DND-41 (cell line): ENCODE measurements around the gene FRY.

Source experiments
- ATAC-seq: fragments of 200-7000 bp; cut with Tn5 transposase; 3 replicates; pipeline ENCODE4 v1.9.1; 2021; ENCODE audit warnings: low read depth; ENCODE audit not compliant: insufficient read depth
- DNase-seq: peaks from one replicate; pipeline ENCODE4 v3.0.0-alpha.2; 2020
- H2AFZ ChIP-seq: 2 replicates; pipeline ENCODE4 v1.6.0; 2012; ENCODE audit warnings: low read depth, low read length
- H3K27ac ChIP-seq: 2 replicates; pipeline ENCODE4 v1.5.1; 2012; ENCODE audit warnings: low read length, inconsistent platforms
- H3K27me3 ChIP-seq: fragments of 200-600 bp; sonication (generic); 2 replicates; pipeline ENCODE4 v1.6.0; 2012; ENCODE audit warnings: low read length, mild to moderate bottlenecking, inconsistent platforms; ENCODE audit not compliant: insufficient read depth, poor library complexity
- H3K36me3 ChIP-seq: 2 replicates; pipeline ENCODE4 v1.5.1; 2012; ENCODE audit warnings: low read length, inconsistent platforms; ENCODE audit not compliant: insufficient read depth
- H3K4me1 ChIP-seq: 2 replicates; pipeline ENCODE4 v1.5.1; 2012; ENCODE audit warnings: mild to moderate bottlenecking, low read length; ENCODE audit not compliant: insufficient read depth
- H3K4me2 ChIP-seq: 2 replicates; pipeline ENCODE4 v1.6.0; 2012; ENCODE audit warnings: mild to moderate bottlenecking, moderate library complexity, low read length, inconsistent platforms; ENCODE audit not compliant: insufficient read depth
- H3K4me3 ChIP-seq, 2 experiments: fragments of 200-600 bp in 1 of 2; shearing (Covaris generic) in 1 of 2; 2 replicates each; pipeline ENCODE4 v1.5.1; 2012 to 2016; ENCODE audit warnings: inconsistent platforms in 2 of 2, low read length in 2 of 2, mild to moderate bottlenecking in 2 of 2, low read depth in 1 of 2, moderate library complexity in 1 of 2
- H3K79me2 ChIP-seq: 2 replicates; pipeline ENCODE4 v1.6.0; 2012; ENCODE audit warnings: low read length, inconsistent platforms; ENCODE audit not compliant: insufficient read depth
- H3K9ac ChIP-seq: 2 replicates; pipeline ENCODE4 v1.6.0; 2012; ENCODE audit warnings: low read depth, mild to moderate bottlenecking, inconsistent platforms, low read length, moderate library complexity
- H3K9me3 ChIP-seq: 2 replicates; pipeline ENCODE4 v1.5.1; 2012; ENCODE audit warnings: low read length, moderate library complexity, mild to moderate bottlenecking, inconsistent platforms; ENCODE audit not compliant: insufficient read depth, severe bottlenecking
- H4K20me1 ChIP-seq: 2 replicates; pipeline ENCODE4 v1.6.0; 2012; ENCODE audit warnings: low read length; ENCODE audit not compliant: insufficient read depth
- EZH2 ChIP-seq: IDR thresholded peaks from 3 replicates; pipeline ENCODE4 v1.6.1; 2012; ENCODE audit warnings: borderline replicate concordance, low read depth, mild to moderate bottlenecking, moderate library complexity, low read length, inconsistent platforms; ENCODE audit not compliant: severe bottlenecking
- TF ChIP-seq, protein P1 (sequence below): IDR thresholded peaks from 2 replicates; pipeline ENCODE4 v1.5.1; 2012; ENCODE audit warnings: borderline replicate concordance, low read length, moderate library complexity, mild to moderate bottlenecking; ENCODE audit not compliant: poor library complexity, severe bottlenecking; ENCODE audit errors: extremely low read depth

Gene FRY

GRCh38 chr13:32175307-32175706 lies 143.7 kb downstream of the FRY start:
- Histone ChIP-seq H3K27ac (no peak overlapping the region), H3K27me3 (peaks cover 10% of the 10 kb centered on the region), H3K36me3 (no peaks in the 10 kb centered on the region), H2AFZ (no peak overlapping the region), H3K9ac (no peak overlapping the region), H3K4me1 (no peaks in the 10 kb centered on the region), H3K4me3 (no peak overlapping the region), H3K9me3 (no peaks in the 10 kb centered on the region), H3K4me2 (no peak overlapping the region), H4K20me1 (no peaks in the 10 kb centered on the region), H3K79me2 (no peaks in the 10 kb centered on the region)
- ATAC-seq (no peak), DNase-seq (no peak)
- TF ChIP-seq EZH2 = no peak
- TF ChIP-seq, protein P1, sequence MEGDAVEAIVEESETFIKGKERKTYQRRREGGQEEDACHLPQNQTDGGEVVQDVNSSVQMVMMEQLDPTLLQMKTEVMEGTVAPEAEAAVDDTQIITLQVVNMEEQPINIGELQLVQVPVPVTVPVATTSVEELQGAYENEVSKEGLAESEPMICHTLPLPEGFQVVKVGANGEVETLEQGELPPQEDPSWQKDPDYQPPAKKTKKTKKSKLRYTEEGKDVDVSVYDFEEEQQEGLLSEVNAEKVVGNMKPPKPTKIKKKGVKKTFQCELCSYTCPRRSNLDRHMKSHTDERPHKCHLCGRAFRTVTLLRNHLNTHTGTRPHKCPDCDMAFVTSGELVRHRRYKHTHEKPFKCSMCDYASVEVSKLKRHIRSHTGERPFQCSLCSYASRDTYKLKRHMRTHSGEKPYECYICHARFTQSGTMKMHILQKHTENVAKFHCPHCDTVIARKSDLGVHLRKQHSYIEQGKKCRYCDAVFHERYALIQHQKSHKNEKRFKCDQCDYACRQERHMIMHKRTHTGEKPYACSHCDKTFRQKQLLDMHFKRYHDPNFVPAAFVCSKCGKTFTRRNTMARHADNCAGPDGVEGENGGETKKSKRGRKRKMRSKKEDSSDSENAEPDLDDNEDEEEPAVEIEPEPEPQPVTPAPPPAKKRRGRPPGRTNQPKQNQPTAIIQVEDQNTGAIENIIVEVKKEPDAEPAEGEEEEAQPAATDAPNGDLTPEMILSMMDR = no peak

GRCh38 chr13:32175943-32176342 lies 144.4 kb downstream of the FRY start:
- no peak for DNase-seq
- Histone ChIP-seq H2AFZ (no peak overlapping the region), H3K9ac (no peak overlapping the region), H3K4me3 (no peak overlapping the region), H3K9me3 (no peaks in the 10 kb centered on the region), H3K27me3 (peaks cover 10% of the 10 kb centered on the region), H3K4me1 (no peaks in the 10 kb centered on the region), H3K4me2 (no peak overlapping the region), H4K20me1 (no peaks in the 10 kb centered on the region), H3K79me2 (no peaks in the 10 kb centered on the region), H3K27ac (no peak overlapping the region), H3K36me3 (no peaks in the 10 kb centered on the region)
- no peak for ATAC-seq
- no peak for TF ChIP-seq EZH2
- TF ChIP-seq, protein P1 = no peak

- no peaks in the 10 kb centered on the region for H3K36me3 ChIP-seq
- no peak for ATAC-seq
- no peaks in the 10 kb centered on the region for H3K9me3 ChIP-seq
- no peak overlapping the region for H3K9ac ChIP-seq
- no peak overlapping the region for H3K4me3 ChIP-seq
- no peaks in the 10 kb centered on the region for H3K4me1 ChIP-seq
- no peak for DNase-seq
- no peak for TF ChIP-seq EZH2
- TF ChIP-seq, protein P1 = no peak
- peaks cover 10% of the 10 kb centered on the region for H3K27me3 ChIP-seq
- H2AFZ ChIP-seq = no peak overlapping the region
- no peak overlapping the region for H3K27ac ChIP-seq
- H3K79me2 ChIP-seq = no peaks in the 10 kb centered on the region
- H3K4me2 ChIP-seq = no peak overlapping the region
- no peaks in the 10 kb centered on the region for H4K20me1 ChIP-seq
Measured at GRCh38 chr13:32176696-32177095, 145.1 kb downstream of the FRY start.

GRCh38 chr13:32178763-32179162 lies 147.2 kb downstream of the FRY start:
- TF ChIP-seq EZH2 = no peak
- TF ChIP-seq, protein P1 = no peak
- Histone ChIP-seq H3K36me3 (no peaks in the 10 kb centered on the region), H4K20me1 (no peaks in the 10 kb centered on the region), H3K4me2 (no peak overlapping the region), H3K27ac (no peak overlapping the region), H3K4me1 (no peaks in the 10 kb centered on the region), H3K4me3 (no peak overlapping the region), H3K79me2 (no peaks in the 10 kb centered on the region), H3K27me3 (peaks cover 10% of the 10 kb centered on the region), H3K9me3 (no peaks in the 10 kb centered on the region), H2AFZ (no peak overlapping the region), H3K9ac (no peak overlapping the region)
- DNase-seq = no peak
- ATAC-seq = no peak
